Ovary (tissue), 3 donors: ENCODE measurements around the gene PLEKHN1.

Experiments
- CTCF ChIP-seq, 3 donors: fragments of 450-650 bp in 2 of 3; fragments of 200-600 bp in 1 of 3; IDR thresholded peaks; one replicate each; pipeline versions ENCODE4 v1.5.1 to v1.8.0; 2016 to 2022; ENCODE audit warnings: antibody characterized with exemption in 3 of 3, mild to moderate bottlenecking in 1 of 3
- POLR2A ChIP-seq: fragments of 450-650 bp; IDR thresholded peaks from one replicate; pipeline ENCODE4 v1.6.1; 2017; ENCODE audit warnings: antibody characterized with exemption, mild to moderate bottlenecking, moderate library complexity
- donor health status: DM: no; HTN: no; CAD: no.

GRCh38 chr1:941588-942383 lies 24.5 kb upstream of the PLEKHN1 start:
- no peak for TF ChIP-seq CTCF (IDR thresholded peaks at IDR 0.05)
- no peak for TF ChIP-seq POLR2A
